Left renal cortex interstitium (tissue), 4 donors: ENCODE measurements around the gene FRMPD4. TPM values are rescaled to one million over a fixed set of nuclear protein-coding genes. Genes with fewer than 3 reads are reported as not detected.
A peak's percentile ranks its signal among the peaks of the same experiment; 100 is the strongest.
"Not testable (repeated sequence)": the region's sequence is repeated elsewhere in the genome, so short reads cannot be mapped to it uniquely, and the experiment has no call there.

ENCODE experiments used
- DNase-seq, 4 donors: peaks; one replicate each; pipeline ENCODE4 v3.0.0-alpha.2; 2013; ENCODE audit warnings: low read depth in 4 of 4, low spot score in 2 of 4, missing footprints in 1 of 4
- polyA plus RNA-seq, 4 donors: library from polyadenylated mRNA; unstranded; fragments of 120-200 nt; gene quantifications; one replicate each; pipeline ENCODE4 v1.2.1, GENCODE V29; 2013; ENCODE audit not compliant: insufficient read length in 4 of 4

Gene FRMPD4
- polyA plus RNA-seq, 4 donors, result 0.12 to 0.18 (median 0.15) TPM

- no peak for DNase-seq
Measured at GRCh38 chrX:12494400-12495138, 356.3 kb downstream of the FRMPD4 start.

GRCh38 chrX:12496343-12496742 is 358.1 kb downstream of the FRMPD4 start:
- no peak for DNase-seq

GRCh38 chrX:12497832-12498591 is 359.7 kb downstream of the FRMPD4 start:
- DNase-seq, result no peak

DNA sequence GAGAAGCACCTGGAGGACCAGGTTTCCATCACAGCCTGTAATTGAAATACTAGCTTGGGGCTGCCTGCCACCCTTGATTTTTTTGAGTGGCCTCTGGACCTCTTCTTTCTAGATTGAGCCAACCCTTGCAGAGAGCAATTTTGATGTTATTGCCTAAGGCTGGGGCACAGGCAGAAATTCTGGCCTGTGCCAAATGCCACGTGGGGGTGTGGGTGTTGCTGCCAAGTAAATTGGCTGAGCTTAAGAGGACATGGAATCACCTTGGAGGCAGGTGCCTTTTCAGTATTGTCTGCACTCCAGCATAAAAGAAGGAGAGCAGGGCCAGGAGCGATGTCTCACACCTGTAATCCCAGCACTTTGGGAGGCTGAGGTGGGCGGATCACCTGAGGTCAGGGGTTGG is 366.9 kb downstream of the FRMPD4 start:
- DNase-seq, result no peak

GRCh38 chrX:12515384-12515783 is 377.1 kb downstream of the FRMPD4 start:
- not testable (repeated sequence) for DNase-seq

DNA sequence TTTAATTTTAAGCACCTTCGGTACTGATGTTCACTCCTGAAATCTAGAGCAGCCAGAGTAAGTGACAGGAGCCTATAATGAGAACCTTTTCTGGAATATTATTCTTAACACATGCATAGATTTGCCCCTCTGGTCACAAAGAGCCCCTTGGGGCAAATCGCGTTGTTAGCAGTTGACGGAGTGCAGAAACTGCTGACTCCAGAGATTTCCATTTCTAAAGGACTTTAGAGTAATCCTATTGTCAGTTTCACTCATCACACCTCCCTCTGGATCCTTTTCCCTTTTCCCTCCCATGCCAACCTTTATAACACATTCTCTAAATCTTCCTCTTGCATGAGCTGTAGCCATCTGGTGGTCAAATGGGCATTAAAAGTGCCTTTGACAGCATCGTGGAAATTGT is 388.0 kb downstream of the FRMPD4 start:
- no peak for DNase-seq

DNA sequence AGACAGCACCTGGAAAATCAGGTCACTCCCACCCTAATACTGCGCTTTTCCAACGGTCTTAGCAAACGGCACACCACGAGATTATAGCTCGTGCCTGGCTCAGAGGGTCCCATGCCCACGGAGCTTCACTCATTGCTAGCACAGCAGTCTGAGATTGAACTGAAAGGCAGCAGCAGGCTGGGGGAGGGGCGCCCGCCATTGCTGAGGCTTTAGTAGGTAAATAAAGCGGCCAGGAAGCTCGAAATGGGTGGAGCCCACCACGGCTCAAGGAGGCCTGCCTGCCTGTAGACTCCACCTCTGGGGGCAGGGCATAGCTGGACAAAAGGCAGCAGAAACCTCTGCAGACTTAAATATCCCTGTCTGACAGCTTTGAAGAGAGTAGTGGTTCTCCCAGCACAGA is 399.8 kb downstream of the FRMPD4 start:
- DNase-seq, result not testable (repeated sequence)

GRCh38 chrX:12542251-12542650 is 404.0 kb downstream of the FRMPD4 start:
- DNase-seq, result not testable (repeated sequence)

GRCh38 chrX:12548341-12548740 is 410.1 kb downstream of the FRMPD4 start:
- DNase-seq, result no peak

DNA sequence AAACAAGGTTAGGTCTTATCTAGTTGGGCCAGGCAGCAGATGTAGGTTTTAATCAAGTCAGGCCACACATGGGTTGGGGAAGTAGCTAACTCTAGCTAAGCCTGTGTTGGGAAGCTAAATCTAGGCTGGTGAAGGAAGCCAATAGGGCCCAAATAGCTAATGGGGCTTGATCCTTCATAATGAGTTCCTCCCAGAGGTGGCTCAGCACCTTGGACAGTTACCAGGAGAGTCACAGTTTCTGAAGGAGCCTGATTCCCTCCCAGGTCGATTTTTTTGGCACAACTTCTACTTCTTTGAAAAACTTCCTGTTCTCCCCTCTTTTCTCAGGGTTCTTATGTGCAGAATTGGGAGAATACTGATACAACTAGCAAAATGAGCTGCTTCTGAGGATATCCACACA is 410.5 kb downstream of the FRMPD4 start:
- peak in 1 of 4 donors; percentile 1 for DNase-seq

DNA sequence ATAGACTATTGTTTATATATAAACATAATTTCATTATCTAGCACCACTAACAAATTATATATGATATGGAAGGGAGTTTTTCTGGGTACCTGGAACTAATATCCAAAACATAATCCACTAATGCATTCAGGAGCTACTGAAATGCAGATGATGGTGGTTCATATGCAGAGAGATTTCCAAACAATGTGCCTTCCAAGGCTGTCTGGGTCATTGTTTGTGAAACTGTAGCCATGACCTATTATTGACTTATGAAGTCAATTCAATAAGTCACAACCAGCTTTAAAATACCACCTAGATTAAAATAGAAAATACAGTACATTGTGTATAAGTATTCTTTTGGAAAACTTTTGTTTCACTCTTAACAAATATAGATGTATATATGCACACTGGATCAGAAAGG is 415.9 kb downstream of the FRMPD4 start:
- no peak for DNase-seq

- no peak for DNase-seq
Measured at GRCh38 chrX:12563121-12563520, 424.8 kb downstream of the FRMPD4 start.

- no peak for DNase-seq
Measured at GRCh38 chrX:12564221-12564620, 425.9 kb downstream of the FRMPD4 start.

DNA sequence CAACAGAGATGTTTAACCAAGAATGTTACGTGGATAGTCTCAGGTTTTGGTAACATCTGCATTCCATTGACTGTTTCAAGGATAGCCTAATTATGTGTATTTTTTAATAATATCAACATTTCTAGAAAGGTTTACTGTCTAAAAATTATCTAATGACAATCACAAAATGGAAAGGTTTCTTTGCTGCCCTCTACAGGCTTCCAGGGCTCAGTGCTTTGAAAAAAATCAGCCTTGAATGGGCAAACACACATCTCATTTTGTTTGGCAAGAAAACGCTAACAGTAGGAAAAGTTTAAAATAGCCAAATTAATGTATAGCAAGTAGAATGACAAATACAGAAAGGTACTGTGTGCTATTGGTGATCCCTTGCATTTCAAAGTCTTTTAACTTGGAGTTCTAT is 429.6 kb downstream of the FRMPD4 start:
- DNase-seq, result no peak

DNA sequence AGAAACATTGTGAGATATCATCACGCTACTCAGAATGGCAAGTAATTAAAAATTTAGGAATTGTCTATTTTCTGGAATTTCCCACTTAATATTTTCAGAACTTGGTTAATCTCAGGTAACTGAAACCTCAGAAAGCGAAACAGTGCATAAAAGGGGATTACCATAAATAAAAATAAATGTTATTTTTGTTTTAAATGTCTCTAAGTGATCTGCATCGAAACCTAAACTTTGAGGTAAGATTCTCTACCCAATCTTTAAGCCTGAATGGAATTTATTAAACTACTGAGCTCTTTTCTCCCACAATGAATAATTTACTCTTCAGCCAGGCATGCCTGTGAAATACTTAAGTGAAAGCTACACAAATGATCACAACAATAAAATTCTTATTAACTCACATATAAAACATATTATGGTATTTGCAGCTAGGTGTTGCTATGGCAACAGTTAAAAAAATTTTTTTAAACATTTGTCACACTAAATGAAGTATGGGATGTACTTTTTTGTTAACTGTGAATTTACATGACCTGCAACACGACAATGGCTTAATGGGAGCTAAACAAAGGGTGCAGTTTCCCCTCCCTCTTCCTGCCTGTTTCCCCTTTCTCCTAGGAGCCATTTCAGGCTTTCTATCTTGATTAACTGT is 432.7 kb downstream of the FRMPD4 start:
- no peak for DNase-seq

DNA sequence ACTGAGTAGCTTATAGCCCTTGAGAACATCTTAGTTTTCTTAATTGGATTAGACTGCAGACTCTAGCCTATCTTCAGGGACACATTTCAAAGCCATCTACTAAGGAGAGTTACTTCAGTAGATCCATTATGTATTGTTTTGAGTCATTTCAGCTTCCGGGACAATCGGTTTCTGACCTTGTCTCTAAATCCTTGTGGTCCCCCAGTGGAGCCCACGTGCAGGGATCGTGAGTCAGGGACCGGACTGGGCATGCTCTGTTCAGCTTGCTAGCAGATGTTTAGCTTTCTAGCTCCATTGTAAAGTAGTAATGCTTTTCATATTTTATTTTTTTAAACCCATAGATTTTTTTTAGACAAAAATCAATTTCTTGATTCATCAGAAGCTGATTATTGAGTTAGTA is 441.0 kb downstream of the FRMPD4 start:
- no peak for DNase-seq

DNA sequence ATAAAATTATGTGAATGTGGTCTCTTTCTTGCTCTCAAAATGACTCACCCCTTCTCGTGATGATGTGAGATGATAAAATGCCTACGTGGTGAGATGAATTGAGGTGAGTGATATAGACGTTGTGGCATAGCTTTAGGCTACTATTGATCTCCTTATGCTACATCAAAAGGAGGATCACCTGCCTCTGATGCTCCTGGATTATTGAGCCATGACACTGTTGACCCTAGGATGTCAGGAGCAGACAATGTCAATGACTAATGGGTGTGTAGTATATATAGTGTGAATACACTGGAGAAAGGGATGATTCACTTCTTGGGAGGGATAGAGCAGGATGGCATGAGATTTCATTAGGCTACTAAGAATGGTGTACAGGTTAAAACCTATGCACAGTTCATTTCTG is 442.3 kb downstream of the FRMPD4 start:
- DNase-seq, result no peak

DNA sequence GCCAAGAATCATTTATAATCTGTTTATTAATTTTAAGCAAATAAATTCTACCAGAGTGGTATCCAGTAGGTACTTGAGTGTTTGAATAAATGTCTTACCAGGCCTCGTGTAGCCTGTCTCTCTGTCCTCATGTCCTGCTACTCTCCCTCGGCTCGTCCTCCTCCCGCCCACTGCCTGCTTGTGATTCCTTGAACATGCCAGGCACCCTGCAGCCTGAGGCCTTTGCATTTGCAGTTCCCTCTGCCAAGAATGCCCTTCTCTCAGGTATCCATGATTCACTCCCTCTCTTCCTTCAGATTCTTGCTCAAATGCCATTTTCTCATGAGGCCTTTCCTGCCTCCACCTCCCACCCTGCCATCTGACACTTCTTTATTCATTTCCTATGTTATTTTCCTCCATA is 443.3 kb downstream of the FRMPD4 start:
- DNase-seq, result no peak

DNA sequence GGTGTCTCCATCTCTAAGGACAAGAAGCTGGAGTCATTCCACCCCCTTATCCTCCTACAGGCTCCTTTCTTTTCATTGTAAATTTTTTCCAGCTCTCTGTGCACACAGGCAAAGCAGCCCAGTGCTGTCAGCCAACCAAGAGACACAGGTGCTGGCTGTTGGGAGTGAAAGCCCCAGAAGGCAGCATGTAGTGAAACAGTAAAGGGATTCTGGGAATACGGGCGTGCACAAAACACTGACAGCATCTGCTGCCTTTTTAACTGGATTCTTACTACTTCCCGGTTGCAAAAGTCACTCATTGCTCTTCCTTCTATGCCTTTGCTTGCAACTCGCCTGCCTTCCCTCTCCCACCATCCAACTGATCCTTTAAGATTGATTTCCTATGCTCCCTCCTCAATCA is 444.4 kb downstream of the FRMPD4 start:
- DNase-seq, result no peak

- DNase-seq, result no peak
Measured at GRCh38 chrX:12583543-12583942, 445.3 kb downstream of the FRMPD4 start.

DNA sequence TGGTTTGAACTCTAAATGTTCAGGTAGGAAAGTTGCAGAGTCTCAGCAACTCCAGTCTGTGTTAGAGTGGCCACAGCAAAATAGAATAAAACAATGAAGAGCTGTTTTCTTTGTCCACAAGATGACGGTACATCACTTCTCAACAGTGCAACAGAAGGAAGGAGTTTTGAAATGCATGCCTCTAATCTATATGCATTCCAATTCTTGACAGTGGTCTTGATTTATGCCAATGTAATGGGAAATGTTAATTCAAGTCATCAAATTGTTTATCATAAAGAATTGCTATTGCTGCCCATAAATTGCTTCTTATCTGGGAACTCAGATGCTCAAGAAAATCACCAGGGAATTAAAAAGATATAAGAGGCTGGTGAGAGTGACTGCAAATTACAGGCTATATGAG is 457.4 kb downstream of the FRMPD4 start:
- no peak for DNase-seq

GRCh38 chrX:12610079-12610478 is 471.8 kb downstream of the FRMPD4 start:
- DNase-seq, result no peak
